Upper lobe of left lung (tissue), 6 donors: ENCODE data around the gene CDC42BPA. TPM values are rescaled to one million over a fixed set of nuclear protein-coding genes. Genes with fewer than 3 reads are reported as not detected.

ENCODE experiments used
- ATAC-seq, 2 donors: fragments of 200-7000 bp; cut with Tn5 transposase; one replicate each; pipeline ENCODE4 v1.9.1; 2022; ENCODE audit warnings: mild to moderate bottlenecking in 2 of 2, moderate library complexity in 2 of 2; ENCODE audit not compliant: low FRiP score in 2 of 2
- DNase-seq, 2 donors: peaks; one replicate each; pipeline ENCODE4 v3.0.0-alpha.2; 2019 to 2020
- H3K27ac ChIP-seq, 4 donors: fragments of 200-600 bp; sonication (generic); one replicate each; pipeline ENCODE4 v1.5.1; 2016 to 2019
- H3K27me3 ChIP-seq, 4 donors: fragments of 200-600 bp; sonication (generic); one replicate each; pipeline ENCODE4 v1.5.1; 2017 to 2019
- H3K36me3 ChIP-seq, 4 donors: fragments of 200-600 bp; sonication (generic); one replicate each; pipeline ENCODE4 v1.5.1; 2016 to 2019
- H3K4me1 ChIP-seq, 4 donors: fragments of 200-600 bp; sonication (generic); one replicate each; pipeline ENCODE4 v1.5.1; 2018 to 2019
- H3K4me3 ChIP-seq, 4 donors: fragments of 200-600 bp; sonication (generic); one replicate each; pipeline ENCODE4 v1.5.1; 2017 to 2019; ENCODE audit warnings: mild to moderate bottlenecking in 2 of 4, moderate library complexity in 1 of 4
- H3K9me3 ChIP-seq, 4 donors: fragments of 200-600 bp; sonication (generic); one replicate each; pipeline ENCODE4 v1.5.1; 2018 to 2019
- CTCF ChIP-seq, 6 experiments: fragments of 450-650 bp in 4 of 6; fragments of 200-600 bp in 2 of 6; sonication (generic) in 2 of 6; IDR thresholded peaks; one replicate each; pipeline ENCODE4 v1.5.1; 2016 to 2019; ENCODE audit warnings: antibody characterized with exemption in 6 of 6
- EP300 ChIP-seq, 4 donors: sonication (generic); formaldehyde crosslinking; IDR thresholded peaks; one replicate each; pipeline ENCODE4 v1.5.1; 2017; ENCODE audit warnings: antibody characterized with exemption in 4 of 4, control low read depth in 2 of 4
- POLR2A ChIP-seq, 4 donors: fragments of 450-650 bp; IDR thresholded peaks; one replicate each; pipeline ENCODE4 v1.5.1; 2016 to 2017; ENCODE audit warnings: antibody characterized with exemption in 4 of 4, mild to moderate bottlenecking in 2 of 4
- POLR2AphosphoS5 ChIP-seq, 2 donors: sonication (generic); formaldehyde crosslinking; IDR thresholded peaks; one replicate each; pipeline ENCODE4 v1.5.1; 2017; ENCODE audit warnings: antibody characterized with exemption in 2 of 2
- WGBS, 2 donors: methylation state at CpG; one replicate each; pipeline ENCODE4 v1.1.5; 2017 to 2018; 5-methylcytosine and 5-hydroxymethylcytosine counted together
- total RNA-seq, 6 donors: library from RNA; depleted of rRNA in 4 of 6; stranded (reverse); fragments of >200 nt in 4 of 6; gene quantifications; one replicate each; pipeline versions ENCODE4 v1.1.0 to v1.2.1, GENCODE V29; 2016 to 2021
- donor health status: DM: no; HTN: no; CAD: no; lungs with moderate emphysema.
- donor health status: DM: no; HTN: yes; CAD: no; lungs with severe emphysema.

The CDC42BPA gene
- total RNA-seq, 6 donors from 2014 or later: 27.8 to 76.1 (median 33.1) TPM

GRCh38 chr1:226983247-226983991 is 334.9 kb downstream of the CDC42BPA start:
- Histone ChIP-seq H3K27me3 (no peaks in the 10 kb centered on the region), H3K27ac (no peak overlapping the region), H3K9me3 (no peaks in the 10 kb centered on the region), H3K36me3 (peaks cover 4 to 65% (median 30%) of the 10 kb centered on the region in 4 donors), H3K4me1 (peaks cover 1 to 28% (median 10%) of the 10 kb centered on the region in 4 donors), H3K4me3 (no peak overlapping the region)
- ATAC-seq (no peak), DNase-seq (peak in 1 of 2 donors; percentile 83)
- WGBS, 2 donors: 89 to 99% methylated on average over 3 to 10 of the region's 18 CpGs
- TF ChIP-seq POLR2A (IDR thresholded peaks at IDR 0.05) (no peak), POLR2AphosphoS5 (IDR thresholded peaks at IDR 0.05) (no peak), CTCF (IDR thresholded peaks at IDR 0.05) (no peak), EP300 (IDR thresholded peaks at IDR 0.05) (no peak)

GRCh38 chr1:226982451-226983177 is 335.7 kb downstream of the CDC42BPA start:
- H3K9me3 ChIP-seq: no peaks in the 10 kb centered on the region
- 95 to 96% methylated on average over 13 to 24 of the region's 31 CpGs for WGBS, 2 donors
- TF ChIP-seq POLR2AphosphoS5 (IDR thresholded peaks at IDR 0.05) (no peak), EP300 (IDR thresholded peaks at IDR 0.05) (no peak), CTCF (IDR thresholded peaks at IDR 0.05) (no peak), POLR2A (IDR thresholded peaks at IDR 0.05) (no peak)
- no peaks in the 10 kb centered on the region for H3K27me3 ChIP-seq
- H3K4me1 ChIP-seq: peaks cover 0 to 21% (median 3%) of the 10 kb centered on the region in 4 donors
- H3K36me3 ChIP-seq: peaks cover 4 to 69% (median 32%) of the 10 kb centered on the region in 4 donors
- ATAC-seq (no peak), DNase-seq (peak in 1 of 2 donors; percentile 70)
- H3K27ac ChIP-seq: no peak overlapping the region
- no peak overlapping the region for H3K4me3 ChIP-seq

- H3K27ac ChIP-seq: no peak overlapping the region
- no peaks in the 10 kb centered on the region for H3K27me3 ChIP-seq
- ATAC-seq: no peak
- peaks cover 4 to 64% (median 33%) of the 10 kb centered on the region in 4 donors for H3K36me3 ChIP-seq
- no peaks in the 10 kb centered on the region for H3K9me3 ChIP-seq
- no peak for TF ChIP-seq POLR2AphosphoS5 (IDR thresholded peaks at IDR 0.05)
- TF ChIP-seq EP300 (IDR thresholded peaks at IDR 0.05): no peak
- TF ChIP-seq CTCF (IDR thresholded peaks at IDR 0.05): no peak
- TF ChIP-seq POLR2A (IDR thresholded peaks at IDR 0.05): no peak
- DNase-seq: peak in 1 of 2 donors; percentile 76
- H3K4me3 ChIP-seq: no peak overlapping the region
- 95 to 96% methylated on average over 5 to 17 of the region's 18 CpGs for WGBS, 2 donors
- H3K4me1 ChIP-seq: peaks cover 0 to 13% (median 0%) of the 10 kb centered on the region in 4 donors
Measured at GRCh38 chr1:226981838-226982237, 336.5 kb downstream of the CDC42BPA start.

- ATAC-seq: no peak
Measured at GRCh38 chr1:226981386-226981817, 336.9 kb downstream of the CDC42BPA start.

More at GRCh38 chr1:226981386-226981817, 336.9 kb downstream of the CDC42BPA start:
- Histone ChIP-seq H3K9me3 (no peaks in the 10 kb centered on the region), H3K4me3 (no peak overlapping the region), H3K36me3 (peaks cover 4 to 60% (median 31%) of the 10 kb centered on the region in 4 donors), H3K27me3 (no peaks in the 10 kb centered on the region), H3K4me1 (peaks cover 0 to 8% (median 0%) of the 10 kb centered on the region in 4 donors), H3K27ac (no peak overlapping the region)
- 93 to 96% methylated on average over 8 of the region's 12 CpGs for WGBS, 2 donors
- no peak for TF ChIP-seq EP300 (IDR thresholded peaks at IDR 0.05)
- peak in 1 of 2 donors; percentile 74 for DNase-seq
